Gastrocnemius medialis (tissue), 4 donors: ENCODE measurements around the gene GFRA1. TPM values are rescaled to one million over a fixed set of nuclear protein-coding genes. Genes with fewer than 3 reads are reported as not detected.

ENCODE experiments used
- ATAC-seq, 2 donors: fragments of 150-250 bp; one replicate each; pipeline ENCODE4 v1.9.1; 2016
- DNase-seq, 2 donors: peaks; one replicate each; pipeline ENCODE4 v3.0.0-alpha.2; 2019
- H3K27ac ChIP-seq, 4 donors: fragments of 200-600 bp; sonication (generic); 1 replicate in 1 of 4; 2 replicates in 3 of 4; pipeline ENCODE4 v1.5.1; 2016 to 2018; ENCODE audit warnings: mild to moderate bottlenecking in 2 of 4, moderate library complexity in 1 of 4
- H3K27me3 ChIP-seq, 3 donors: fragments of 200-600 bp; sonication (generic) in 2 of 3; 1 replicate in 1 of 3; 2 replicates in 2 of 3; pipeline versions ENCODE4 v1.5.1 to v1.6.0; 2016 to 2019; ENCODE audit warnings: mild to moderate bottlenecking in 1 of 3, moderate library complexity in 1 of 3
- H3K36me3 ChIP-seq, 2 donors: fragments of 200-600 bp; sonication (generic) in 1 of 2; one replicate each; pipeline ENCODE4 v1.5.1; 2017 to 2018
- H3K4me1 ChIP-seq, 2 donors: fragments of 200-600 bp; sonication (generic) in 1 of 2; one replicate each; pipeline ENCODE4 v1.5.1; 2016 to 2017; ENCODE audit warnings: mild to moderate bottlenecking in 2 of 2
- H3K4me3 ChIP-seq, 4 donors: fragments of 200-600 bp; sonication (generic) in 3 of 4; 1 replicate in 1 of 4; 2 replicates in 3 of 4; pipeline ENCODE4 v1.5.1; 2016 to 2019; ENCODE audit warnings: mild to moderate bottlenecking in 2 of 4
- H3K9me3 ChIP-seq, 3 donors: fragments of 200-600 bp; sonication (generic) in 2 of 3; 1 replicate in 1 of 3; 2 replicates in 2 of 3; pipeline ENCODE4 v1.5.1; 2016 to 2019
- CTCF ChIP-seq, 5 experiments: fragments of 450-650 bp in 3 of 5; fragments of 200-600 bp in 2 of 5; sonication (generic) in 2 of 5; IDR thresholded peaks in 4 of 5; conservative IDR thresholded peaks in 1 of 5; 1 replicate in 4 of 5; 2 replicates in 1 of 5; pipeline ENCODE4 v1.5.1; 2016 to 2019; ENCODE audit warnings: antibody characterized with exemption in 5 of 5, mild to moderate bottlenecking in 3 of 5, moderate library complexity in 3 of 5
- POLR2A ChIP-seq, 2 donors: fragments of 450-650 bp; IDR thresholded peaks; one replicate each; pipeline ENCODE4 v1.6.1; 2017; ENCODE audit warnings: antibody characterized with exemption in 2 of 2, mild to moderate bottlenecking in 2 of 2, moderate library complexity in 2 of 2
- in situ Hi-C, 4 donors: fragments of 200-750 bp; cut with MboI; loops; one replicate each; pipeline versions ENCODE4 v1.15.0 to v1.8.0; 2017; ENCODE audit warnings: low sequenced_read_pairs in 4 of 4
- intact Hi-C: fragments of 100-400 bp; cut with DNase I; formaldehyde crosslinking; loops from one replicate; pipeline ENCODE4 v1.15.1; 2023; ENCODE audit warnings: low total_unique reads
- total RNA-seq, 4 donors: library from RNA; depleted of rRNA; stranded (reverse); fragments of >200 nt; gene quantifications; one replicate each; pipeline versions ENCODE4 v1.1.0 to v1.2.3, GENCODE V29; 2016

GFRA1 gene
- total RNA-seq, 4 donors from 2014 or later = 21.2 to 34.2 (median 25.2) TPM

DNA sequence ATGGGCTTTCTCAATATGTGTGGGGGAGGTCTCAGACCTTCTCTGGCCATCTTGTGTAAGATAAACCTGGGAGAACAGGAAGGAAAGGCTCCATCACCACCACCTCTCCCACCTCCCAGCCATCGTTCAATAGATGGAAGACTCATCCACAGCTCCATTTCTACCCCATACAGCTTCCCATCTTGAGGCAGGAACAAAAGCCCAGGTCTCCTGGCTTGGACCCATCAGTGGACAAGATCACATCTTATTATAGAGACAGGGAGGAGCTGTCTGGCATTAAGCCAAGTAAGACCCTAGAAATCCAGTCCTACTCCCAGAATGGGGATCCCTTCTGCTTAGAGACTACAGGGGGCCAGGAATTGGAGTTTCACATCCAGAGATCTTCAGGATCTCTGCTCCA lies 150.3 kb downstream of the GFRA1 start:
- Histone ChIP-seq H3K36me3 (no peaks in the 10 kb centered on the region), H3K27ac (no peak overlapping the region), H3K9me3 (no peaks in the 10 kb centered on the region), H3K27me3 (no peaks in the 10 kb centered on the region), H3K4me1 (peaks cover 0 to 10% of the 10 kb centered on the region in 2 donors), H3K4me3 (no peak overlapping the region)
- DNase-seq = no peak
- intact Hi-C loops (no loop called here), in situ Hi-C loops (no loop called here)
- TF ChIP-seq POLR2A (IDR thresholded peaks at IDR 0.05) = no peak
- TF ChIP-seq CTCF (IDR thresholded peaks at IDR 0.05 in 4 of 5, conservative IDR thresholded peaks at IDR 0.05 in 1 of 5) = no peak
- ATAC-seq = no peak

GRCh38 chr10:116121640-116122525 lies 151.1 kb downstream of the GFRA1 start:
- no peak for ATAC-seq
- Histone ChIP-seq H3K27ac (no peak overlapping the region), H3K36me3 (no peaks in the 10 kb centered on the region), H3K27me3 (no peaks in the 10 kb centered on the region), H3K4me1 (peaks cover 0 to 10% of the 10 kb centered on the region in 2 donors), H3K9me3 (no peaks in the 10 kb centered on the region), H3K4me3 (no peak overlapping the region)
- TF ChIP-seq POLR2A (IDR thresholded peaks at IDR 0.05) (no peak), CTCF (IDR thresholded peaks at IDR 0.05 in 4 of 5, conservative IDR thresholded peaks at IDR 0.05 in 1 of 5) (no peak)
- DNase-seq = no peak
- intact Hi-C loops (no loop called here), in situ Hi-C loops (no loop called here)

DNA sequence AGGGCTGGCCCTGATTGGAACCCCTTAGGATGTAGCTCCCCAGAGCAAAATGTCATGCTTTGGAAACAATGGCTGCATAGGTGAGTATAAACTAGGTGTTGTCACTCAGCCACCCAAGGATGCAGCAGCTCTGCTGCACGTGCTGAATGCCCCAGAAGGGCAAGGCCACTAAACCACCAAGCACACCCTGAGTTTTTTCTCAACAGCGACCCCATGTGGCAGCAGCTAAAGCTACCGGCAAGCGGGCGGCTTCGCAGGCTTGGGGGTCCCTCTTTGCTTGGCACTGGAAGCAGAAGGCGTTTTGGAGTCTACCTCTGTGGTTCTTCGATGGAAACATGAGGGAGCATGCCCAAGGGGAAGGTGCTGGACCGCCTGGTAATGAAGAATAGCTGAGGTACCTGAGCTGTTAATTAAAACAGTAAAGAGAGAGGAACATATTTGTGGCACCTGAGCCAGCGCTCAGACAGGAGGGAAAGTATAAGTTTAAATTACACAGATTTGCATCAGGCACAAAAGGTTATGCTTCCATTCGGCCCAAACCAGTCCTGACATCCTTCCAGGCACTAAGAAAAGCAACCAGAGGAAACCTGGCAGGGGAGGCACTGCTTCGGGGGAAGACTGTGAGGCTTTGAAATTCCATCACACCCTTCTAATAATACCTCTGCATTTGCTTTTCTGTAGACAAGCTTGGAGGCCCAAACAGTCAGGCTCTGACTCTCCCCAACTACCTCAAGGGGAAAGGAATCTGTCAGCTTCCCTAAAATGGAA lies 152.1 kb downstream of the GFRA1 start:
- peaks cover 0 to 10% of the 10 kb centered on the region in 2 donors for H3K4me1 ChIP-seq
- DNase-seq (no peak), ATAC-seq (no peak)
- no peaks in the 10 kb centered on the region for H3K27me3 ChIP-seq
- TF ChIP-seq POLR2A (IDR thresholded peaks at IDR 0.05) = no peak
- no peak for TF ChIP-seq CTCF (IDR thresholded peaks at IDR 0.05 in 4 of 5, conservative IDR thresholded peaks at IDR 0.05 in 1 of 5)
- in situ Hi-C loops = no loop called here
- H3K27ac ChIP-seq = no peak overlapping the region
- no peak overlapping the region for H3K4me3 ChIP-seq
- no peaks in the 10 kb centered on the region for H3K36me3 ChIP-seq
- intact Hi-C loops = no loop called here
- H3K9me3 ChIP-seq = no peaks in the 10 kb centered on the region

- intact Hi-C loops (no loop called here), in situ Hi-C loops (no loop called here)
- Histone ChIP-seq H3K27me3 (no peaks in the 10 kb centered on the region), H3K4me1 (peaks cover 0 to 10% of the 10 kb centered on the region in 2 donors), H3K9me3 (no peaks in the 10 kb centered on the region), H3K27ac (no peak overlapping the region), H3K36me3 (no peaks in the 10 kb centered on the region), H3K4me3 (no peak overlapping the region)
- ATAC-seq = no peak
- DNase-seq = no peak
- TF ChIP-seq POLR2A (IDR thresholded peaks at IDR 0.05) (no peak), CTCF (IDR thresholded peaks at IDR 0.05 in 4 of 5, conservative IDR thresholded peaks at IDR 0.05 in 1 of 5) (no peak)
Observed at GRCh38 chr10:116118847-116119246, 154.2 kb downstream of the GFRA1 start.
